Breast epithelium (tissue), 4 donors: ENCODE measurements around the gene FAM114A1. TPM values are rescaled to one million over a fixed set of nuclear protein-coding genes. Genes with fewer than 3 reads are reported as not detected.
"Not testable (repeated sequence)": the region's sequence is repeated elsewhere in the genome, so short reads cannot be mapped to it uniquely, and the experiment has no call there.

Experiments used
- DNase-seq, 2 donors: peaks; one replicate each; pipeline ENCODE4 v3.0.0-alpha.2; 2019; ENCODE audit warnings: low spot score in 2 of 2
- H3K27ac ChIP-seq, 2 donors: fragments of 200-600 bp; sonication (generic) in 1 of 2; one replicate each; pipeline ENCODE4 v1.5.1; 2016 to 2019; ENCODE audit warnings: mild to moderate bottlenecking in 1 of 2
- H3K27me3 ChIP-seq, 2 donors: fragments of 200-600 bp; sonication (generic) in 1 of 2; one replicate each; pipeline versions ENCODE4 v1.5.1 to v1.6.0; 2017 to 2019; ENCODE audit warnings: control low read depth in 1 of 2, mild to moderate bottlenecking in 1 of 2
- H3K36me3 ChIP-seq: fragments of 200-600 bp; one replicate; pipeline ENCODE4 v1.5.1; 2019
- H3K4me1 ChIP-seq, 2 donors: fragments of 200-600 bp; sonication (generic); one replicate each; pipeline ENCODE4 v1.5.1; 2016 to 2019; ENCODE audit warnings: control low read depth in 1 of 2
- H3K4me3 ChIP-seq, 3 donors: fragments of 200-600 bp; sonication (generic); 1 replicate in 2 of 3; 2 replicates in 1 of 3; pipeline ENCODE4 v1.5.1; 2016 to 2019; ENCODE audit warnings: mild to moderate bottlenecking in 3 of 3, moderate library complexity in 2 of 3
- H3K9me3 ChIP-seq, 2 donors: fragments of 200-600 bp; sonication (generic) in 1 of 2; one replicate each; pipeline ENCODE4 v1.5.1; 2016 to 2019; ENCODE audit warnings: control low read depth in 1 of 2
- POLR2A ChIP-seq: fragments of 450-650 bp; IDR thresholded peaks from one replicate; pipeline ENCODE4 v1.6.1; 2016; ENCODE audit warnings: antibody characterized with exemption, mild to moderate bottlenecking, moderate library complexity
- POLR2AphosphoS5 ChIP-seq, 3 donors: sonication (generic); formaldehyde crosslinking; IDR thresholded peaks; one replicate each; pipeline ENCODE4 v1.6.1; 2017; ENCODE audit warnings: antibody characterized with exemption in 3 of 3
- intact Hi-C: fragments of 100-400 bp; cut with DNase I; formaldehyde crosslinking; loops from one replicate; pipeline ENCODE4 v1.15.1; 2023; ENCODE audit warnings: low total_unique reads
- total RNA-seq, 3 donors: library from RNA; depleted of rRNA; stranded (reverse); fragments of >200 nt; gene quantifications; one replicate each; pipeline ENCODE4 v1.1.0, GENCODE V29; 2016
- TF ChIP-seq, protein P1 (sequence below), 3 donors: fragments of 450-650 bp; IDR thresholded peaks; one replicate each; pipeline ENCODE4 v1.5.1; 2016 to 2017; ENCODE audit warnings: antibody characterized with exemption in 3 of 3, mild to moderate bottlenecking in 3 of 3, moderate library complexity in 3 of 3

The FAM114A1 gene
- total RNA-seq, 3 donors from 2014 or later, result 74.6 to 109 (median 85.9) TPM

DNA sequence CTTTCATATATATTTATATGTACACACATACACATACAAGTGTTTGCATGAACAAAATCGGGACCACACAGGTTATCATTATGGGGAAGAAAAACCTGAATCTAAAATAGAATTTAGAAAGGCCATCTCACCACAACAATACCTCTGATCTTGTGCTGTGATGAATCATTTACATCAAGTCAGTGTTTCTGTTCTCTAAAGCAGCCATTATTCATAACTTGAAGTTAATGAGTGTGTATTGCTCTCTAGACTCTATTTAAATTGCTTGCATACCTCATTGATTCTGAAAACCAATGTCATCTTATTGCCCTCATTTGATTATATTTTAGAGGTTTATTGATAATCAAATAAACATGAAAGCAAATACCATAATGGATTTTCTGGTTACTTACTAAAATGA lies 71.6 kb downstream of the FAM114A1 start:
- intact Hi-C loops, result no loop called here
- Histone ChIP-seq H3K4me3 (no peak overlapping the region), H3K9me3 (no peaks in the 10 kb centered on the region), H3K36me3 (no peaks in the 10 kb centered on the region), H3K27ac (no peak overlapping the region), H3K4me1 (no peaks in the 10 kb centered on the region), H3K27me3 (no peaks in the 10 kb centered on the region)
- no peak for DNase-seq
- TF ChIP-seq, protein P1, sequence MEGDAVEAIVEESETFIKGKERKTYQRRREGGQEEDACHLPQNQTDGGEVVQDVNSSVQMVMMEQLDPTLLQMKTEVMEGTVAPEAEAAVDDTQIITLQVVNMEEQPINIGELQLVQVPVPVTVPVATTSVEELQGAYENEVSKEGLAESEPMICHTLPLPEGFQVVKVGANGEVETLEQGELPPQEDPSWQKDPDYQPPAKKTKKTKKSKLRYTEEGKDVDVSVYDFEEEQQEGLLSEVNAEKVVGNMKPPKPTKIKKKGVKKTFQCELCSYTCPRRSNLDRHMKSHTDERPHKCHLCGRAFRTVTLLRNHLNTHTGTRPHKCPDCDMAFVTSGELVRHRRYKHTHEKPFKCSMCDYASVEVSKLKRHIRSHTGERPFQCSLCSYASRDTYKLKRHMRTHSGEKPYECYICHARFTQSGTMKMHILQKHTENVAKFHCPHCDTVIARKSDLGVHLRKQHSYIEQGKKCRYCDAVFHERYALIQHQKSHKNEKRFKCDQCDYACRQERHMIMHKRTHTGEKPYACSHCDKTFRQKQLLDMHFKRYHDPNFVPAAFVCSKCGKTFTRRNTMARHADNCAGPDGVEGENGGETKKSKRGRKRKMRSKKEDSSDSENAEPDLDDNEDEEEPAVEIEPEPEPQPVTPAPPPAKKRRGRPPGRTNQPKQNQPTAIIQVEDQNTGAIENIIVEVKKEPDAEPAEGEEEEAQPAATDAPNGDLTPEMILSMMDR (IDR thresholded peaks at IDR 0.05), result no peak
- TF ChIP-seq POLR2AphosphoS5 (IDR thresholded peaks at IDR 0.05) (no peak), POLR2A (no peak)

DNA sequence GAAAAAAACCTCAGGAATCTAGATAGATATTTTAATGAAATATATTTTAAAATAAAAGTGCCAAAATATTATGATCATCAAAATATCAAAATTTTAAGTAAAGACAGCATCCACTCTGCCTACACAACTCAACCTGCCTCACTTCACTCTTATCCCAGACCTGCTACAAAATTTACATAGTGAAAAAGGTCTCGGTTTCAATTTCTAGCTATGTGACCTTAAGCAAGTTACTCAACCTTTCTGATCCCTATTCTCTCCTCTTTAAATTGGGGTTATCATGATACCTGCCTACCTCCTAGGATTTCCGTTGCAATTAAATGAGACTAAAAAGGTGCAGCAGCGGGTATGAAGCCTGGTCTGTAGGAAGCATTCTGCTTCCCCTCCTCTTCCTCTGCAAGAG lies 72.9 kb downstream of the FAM114A1 start:
- DNase-seq, result no peak
- Histone ChIP-seq H3K4me3 (no peak overlapping the region), H3K4me1 (no peaks in the 10 kb centered on the region), H3K27ac (no peak overlapping the region), H3K9me3 (no peaks in the 10 kb centered on the region), H3K27me3 (no peaks in the 10 kb centered on the region), H3K36me3 (no peaks in the 10 kb centered on the region)
- TF ChIP-seq, protein P1 (IDR thresholded peaks at IDR 0.05), result no peak
- no peak for TF ChIP-seq POLR2A
- no peak for TF ChIP-seq POLR2AphosphoS5 (IDR thresholded peaks at IDR 0.05)
- intact Hi-C loops, result no loop called here

DNA sequence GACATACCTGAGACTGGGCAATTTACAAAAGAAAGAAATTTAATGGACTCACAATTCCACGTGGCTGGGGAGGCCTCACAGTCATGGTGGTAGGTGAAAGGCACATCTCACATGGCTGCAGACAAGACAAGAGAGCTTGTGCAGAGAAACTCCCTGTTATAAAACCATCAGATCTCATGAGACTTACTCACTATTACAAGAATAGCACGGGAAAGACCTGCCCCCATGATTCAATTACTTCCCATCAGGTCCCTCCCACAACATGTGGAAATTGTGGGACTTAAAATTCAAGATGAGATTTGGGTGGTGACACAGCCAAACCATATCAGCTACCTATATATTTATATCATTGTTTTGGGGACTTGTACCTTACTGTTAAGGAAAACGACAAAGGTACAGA lies 74.3 kb downstream of the FAM114A1 start:
- H3K4me1 ChIP-seq, H3K27ac ChIP-seq, H3K36me3 ChIP-seq, H3K4me3 ChIP-seq, DNase-seq, H3K27me3 ChIP-seq, H3K9me3 ChIP-seq, intact Hi-C loops: not testable (repeated sequence)

DNA sequence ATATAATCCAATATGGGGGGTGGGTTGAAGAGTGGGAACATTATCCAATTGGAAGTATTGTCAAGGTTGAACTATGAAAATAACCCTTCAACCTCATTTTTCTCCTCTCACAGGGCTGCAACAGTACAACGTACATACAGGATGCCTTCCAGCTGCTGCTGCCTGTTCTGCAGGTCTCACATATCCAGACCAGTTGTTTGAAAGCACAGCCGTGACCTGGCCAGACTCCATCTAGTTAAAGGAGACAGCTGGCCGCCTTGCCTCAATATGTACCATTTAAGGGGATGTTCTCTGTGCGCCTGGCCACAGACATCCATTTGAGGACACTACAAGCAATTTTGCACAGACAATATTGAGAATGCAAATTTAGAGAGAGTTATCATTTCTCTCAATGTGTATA lies 75.7 kb downstream of the FAM114A1 start:
- TF ChIP-seq POLR2AphosphoS5 (IDR thresholded peaks at IDR 0.05) (no peak), POLR2A (no peak)
- TF ChIP-seq, protein P1 (IDR thresholded peaks at IDR 0.05), result no peak
- H3K27me3 ChIP-seq, result no peaks in the 10 kb centered on the region
- no peaks in the 10 kb centered on the region for H3K36me3 ChIP-seq
- H3K9me3 ChIP-seq, result no peaks in the 10 kb centered on the region
- H3K4me3 ChIP-seq, result no peak overlapping the region
- DNase-seq, result no peak
- no peak overlapping the region for H3K27ac ChIP-seq
- no peaks in the 10 kb centered on the region for H3K4me1 ChIP-seq
- intact Hi-C loops, result no loop called here

DNA sequence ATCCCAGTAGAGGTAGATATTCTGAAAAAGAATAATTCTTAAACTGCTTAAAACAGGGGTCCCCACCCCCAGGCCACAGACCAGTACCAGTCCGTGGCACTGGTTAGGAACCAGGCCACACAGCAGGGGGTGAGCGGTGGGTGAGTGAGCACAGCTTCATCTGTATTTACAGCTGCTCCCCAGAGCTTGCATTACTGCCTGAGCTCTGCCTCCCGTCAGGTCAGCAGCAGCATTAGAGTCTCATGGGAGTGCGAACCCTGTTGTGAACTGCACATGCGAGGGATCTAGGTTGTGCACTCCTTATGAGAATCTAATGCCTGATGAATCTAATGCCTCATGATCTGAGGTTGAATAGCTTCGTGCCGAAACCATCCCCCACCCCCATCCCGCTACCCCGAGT lies 76.8 kb downstream of the FAM114A1 start:
- no peak for DNase-seq
- no peak overlapping the region for H3K4me3 ChIP-seq
- H3K9me3 ChIP-seq, result no peaks in the 10 kb centered on the region
- no peak overlapping the region for H3K27ac ChIP-seq
- no peak for TF ChIP-seq POLR2A
- TF ChIP-seq, protein P1 (IDR thresholded peaks at IDR 0.05), result no peak
- no peak for TF ChIP-seq POLR2AphosphoS5 (IDR thresholded peaks at IDR 0.05)
- intact Hi-C loops, result no loop called here
- H3K4me1 ChIP-seq, result no peaks in the 10 kb centered on the region
- no peaks in the 10 kb centered on the region for H3K27me3 ChIP-seq
- no peaks in the 10 kb centered on the region for H3K36me3 ChIP-seq

DNA sequence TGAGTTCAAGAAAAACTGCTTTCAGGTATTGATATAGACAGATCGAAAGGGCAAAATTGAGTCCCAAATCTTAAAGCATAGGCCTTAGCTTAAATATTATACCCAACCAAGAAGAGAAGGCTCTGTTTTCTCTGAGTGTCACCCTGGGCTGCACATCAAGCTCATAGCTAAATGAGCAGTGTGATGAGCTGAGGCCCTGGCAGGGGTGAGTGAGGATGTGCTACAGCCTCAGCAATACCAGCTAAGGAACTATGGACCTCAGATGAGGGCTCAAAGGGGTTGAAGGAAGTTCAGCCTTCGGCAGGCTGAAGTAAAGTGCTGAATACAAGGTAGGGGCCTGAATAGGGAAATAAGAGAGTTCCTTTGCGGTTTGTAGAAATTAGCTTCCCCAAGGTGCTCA lies 79.3 kb downstream of the FAM114A1 start:
- Histone ChIP-seq H3K4me1 (no peaks in the 10 kb centered on the region), H3K4me3 (no peak overlapping the region), H3K9me3 (no peaks in the 10 kb centered on the region), H3K36me3 (no peaks in the 10 kb centered on the region), H3K27ac (no peak overlapping the region), H3K27me3 (no peaks in the 10 kb centered on the region)
- no peak for TF ChIP-seq POLR2AphosphoS5 (IDR thresholded peaks at IDR 0.05)
- no peak for TF ChIP-seq POLR2A
- TF ChIP-seq, protein P1 (IDR thresholded peaks at IDR 0.05), result no peak
- DNase-seq, result no peak
- intact Hi-C loops, result no loop called here
